OCI-LY3 (cell line): ENCODE measurements around the gene STON2.

Experiments
- EZH2phosphoT487 ChIP-seq: fragments of 200-600 bp; shearing (Covaris generic); IDR thresholded peaks from 2 replicates; pipeline ENCODE4 v1.6.1; 2018; ENCODE audit warnings: antibody characterized with exemption, mixed run types, low read depth
- TF ChIP-seq, protein P1 (sequence below): fragments of 200-600, 300-600 bp; sonication (generic); IDR thresholded peaks from 2 replicates; pipeline ENCODE4 v1.5.1; 2014; ENCODE audit warnings: antibody characterized with exemption, low read length, low read depth

DNA sequence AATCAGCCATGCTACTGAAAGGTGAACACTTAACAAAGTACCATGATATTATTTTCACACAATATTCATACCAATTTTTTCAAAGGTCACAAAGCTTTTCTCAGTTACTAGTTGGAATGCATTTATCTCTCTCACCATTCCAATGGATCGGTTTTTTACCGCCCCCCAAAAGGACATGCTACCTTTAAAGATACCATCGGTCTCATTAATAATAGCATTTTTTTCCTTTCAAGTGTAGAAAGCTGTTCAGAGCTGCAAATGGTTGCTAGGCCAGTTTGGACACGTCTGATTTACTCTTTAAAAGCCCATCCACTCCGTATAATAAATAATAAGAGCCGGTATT is 34.9 kb upstream of the STON2 start:
- TF ChIP-seq EZH2phosphoT487, result no peak
- TF ChIP-seq, protein P1, sequence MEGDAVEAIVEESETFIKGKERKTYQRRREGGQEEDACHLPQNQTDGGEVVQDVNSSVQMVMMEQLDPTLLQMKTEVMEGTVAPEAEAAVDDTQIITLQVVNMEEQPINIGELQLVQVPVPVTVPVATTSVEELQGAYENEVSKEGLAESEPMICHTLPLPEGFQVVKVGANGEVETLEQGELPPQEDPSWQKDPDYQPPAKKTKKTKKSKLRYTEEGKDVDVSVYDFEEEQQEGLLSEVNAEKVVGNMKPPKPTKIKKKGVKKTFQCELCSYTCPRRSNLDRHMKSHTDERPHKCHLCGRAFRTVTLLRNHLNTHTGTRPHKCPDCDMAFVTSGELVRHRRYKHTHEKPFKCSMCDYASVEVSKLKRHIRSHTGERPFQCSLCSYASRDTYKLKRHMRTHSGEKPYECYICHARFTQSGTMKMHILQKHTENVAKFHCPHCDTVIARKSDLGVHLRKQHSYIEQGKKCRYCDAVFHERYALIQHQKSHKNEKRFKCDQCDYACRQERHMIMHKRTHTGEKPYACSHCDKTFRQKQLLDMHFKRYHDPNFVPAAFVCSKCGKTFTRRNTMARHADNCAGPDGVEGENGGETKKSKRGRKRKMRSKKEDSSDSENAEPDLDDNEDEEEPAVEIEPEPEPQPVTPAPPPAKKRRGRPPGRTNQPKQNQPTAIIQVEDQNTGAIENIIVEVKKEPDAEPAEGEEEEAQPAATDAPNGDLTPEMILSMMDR, result no peak
